SK-MEL-5 (cell line): ENCODE results near the gene DAAM2. TPM values are rescaled to one million over a fixed set of nuclear protein-coding genes. Genes with fewer than 3 reads are reported as not detected.

ENCODE experiments used
- DNase-seq: peaks from one replicate; pipeline ENCODE4 v3.0.0-alpha.2; 2016; ENCODE audit warnings: low read depth, low spot score
- in situ Hi-C: cut with HindIII; loops from 2 replicates; pipeline ENCODE4 v1.10.0; 2016; ENCODE audit warnings: low sequenced_read_pairs, high pct_unique_total_duplicates, low pct_unique_long_range_greater_than_20kb
- total RNA-seq: library from RNA; depleted of rRNA; stranded (reverse); fragments of >200 nt; shearing (Covaris generic); gene quantifications from 2 replicates; pipeline ENCODE4 v1.2.3, GENCODE V29; 2014

The DAAM2 gene
- total RNA-seq, 1 experiment from 2014 or later, result 11.7 TPM

- no peak for DNase-seq
- in situ Hi-C loops, result no loop called here
Observed at GRCh38 chr6:39831701-39832100, 39.5 kb downstream of the DAAM2 start.

- in situ Hi-C loops, result no loop called here
- DNase-seq, result no peak
Observed at GRCh38 chr6:39834278-39834677, 42.1 kb downstream of the DAAM2 start.

GRCh38 chr6:39834866-39835265 lies 42.7 kb downstream of the DAAM2 start:
- in situ Hi-C loops, result no loop called here
- DNase-seq, result no peak

GRCh38 chr6:39835821-39836295 lies 43.7 kb downstream of the DAAM2 start:
- no peak for DNase-seq
- in situ Hi-C loops, result no loop called here

- DNase-seq, result no peak
- in situ Hi-C loops, result no loop called here
Observed at GRCh38 chr6:39836606-39837005, 44.4 kb downstream of the DAAM2 start.

GRCh38 chr6:39839445-39839844 lies 47.3 kb downstream of the DAAM2 start:
- DNase-seq, result no peak
- in situ Hi-C loops, result no loop called here

- DNase-seq, result no peak
- in situ Hi-C loops, result no loop called here
Observed at GRCh38 chr6:39840781-39841180, 48.6 kb downstream of the DAAM2 start.

GRCh38 chr6:39841291-39841690 lies 49.1 kb downstream of the DAAM2 start:
- no peak for DNase-seq

GRCh38 chr6:39841923-39842322 lies 49.7 kb downstream of the DAAM2 start:
- in situ Hi-C loops, result no loop called here
- no peak for DNase-seq

More at GRCh38 chr6:39841291-39841690, 49.1 kb downstream of the DAAM2 start:
- in situ Hi-C loops, result no loop called here

- in situ Hi-C loops, result no loop called here
- peak; percentile 28 for DNase-seq
Observed at GRCh38 chr6:39843305-39844020, 51.3 kb downstream of the DAAM2 start.

- no peak for DNase-seq
- in situ Hi-C loops, result no loop called here
Observed at GRCh38 chr6:39844866-39845265, 52.7 kb downstream of the DAAM2 start.

GRCh38 chr6:39847221-39847620 lies 55.0 kb downstream of the DAAM2 start:
- DNase-seq, result no peak
- in situ Hi-C loops, result no loop called here

GRCh38 chr6:39848171-39848570 lies 56.0 kb downstream of the DAAM2 start:
- in situ Hi-C loops, result no loop called here
- DNase-seq, result peak; percentile 45

- DNase-seq, result no peak
- in situ Hi-C loops, result no loop called here
Observed at GRCh38 chr6:39849228-39849627, 57.1 kb downstream of the DAAM2 start.

GRCh38 chr6:39849764-39850163 lies 57.6 kb downstream of the DAAM2 start:
- in situ Hi-C loops, result no loop called here
- no peak for DNase-seq

- DNase-seq, result no peak
- in situ Hi-C loops, result no loop called here
Observed at GRCh38 chr6:39850736-39851297, 58.6 kb downstream of the DAAM2 start.

- no peak for DNase-seq
- in situ Hi-C loops, result no loop called here
Observed at GRCh38 chr6:39851331-39851730, 59.2 kb downstream of the DAAM2 start.

- in situ Hi-C loops, result no loop called here
- no peak for DNase-seq
Observed at GRCh38 chr6:39852324-39852723, 60.1 kb downstream of the DAAM2 start.

- no peak for DNase-seq
- in situ Hi-C loops, result no loop called here
Observed at GRCh38 chr6:39853604-39854003, 61.4 kb downstream of the DAAM2 start.
